Measurements from ENCODE around the gene C8G. TPM values are rescaled to one million over a fixed set of nuclear protein-coding genes. Genes with fewer than 3 reads are reported as not detected.

C8G gene
- total RNA-seq, 1 donor from 2014 or later, result 0.98 TPM

GRCh38 chr9:136926749-136927148 lies 18.3 kb upstream of the C8G start:
- peaks cover 7% of the 10 kb centered on the region for H3K4me1 Mint-ChIP-seq
- DNase-seq (ENCODE audit: low read depth, low spot score), result no peak
- no peaks in the 10 kb centered on the region for H3K9me3 Mint-ChIP-seq
- H3K4me3 Mint-ChIP-seq, result no peak overlapping the region
- peaks cover 8% of the 10 kb centered on the region for H3K36me3 Mint-ChIP-seq (ENCODE audit: low read depth)
- peak overlapping the region; percentile 80 for H3K27ac Mint-ChIP-seq (ENCODE audit: unreplicated experiment)
- H3K27me3 Mint-ChIP-seq (ENCODE audit: low read depth), result no peaks in the 10 kb centered on the region
- TF ChIP-seq CTCF (conservative IDR thresholded peaks at IDR 0.05), result no peak

GRCh38 chr9:136927343-136928271 lies 17.4 kb upstream of the C8G start:
- TF ChIP-seq CTCF (conservative IDR thresholded peaks at IDR 0.05), result no peak
- H3K27me3 Mint-ChIP-seq (ENCODE audit: low read depth), result no peaks in the 10 kb centered on the region
- no peaks in the 10 kb centered on the region for H3K9me3 Mint-ChIP-seq
- peaks cover 7% of the 10 kb centered on the region for H3K4me1 Mint-ChIP-seq
- no peak overlapping the region for H3K27ac Mint-ChIP-seq (ENCODE audit: unreplicated experiment)
- no peak overlapping the region for H3K4me3 Mint-ChIP-seq
- no peak for DNase-seq (ENCODE audit: low read depth, low spot score)
- peaks cover 12% of the 10 kb centered on the region for H3K36me3 Mint-ChIP-seq (ENCODE audit: low read depth)

GRCh38 chr9:136928591-136928990 lies 16.5 kb upstream of the C8G start:
- Mint-ChIP-seq H3K4me3 (no peak overlapping the region), H3K4me1 (peaks cover 7% of the 10 kb centered on the region), H3K27me3 (ENCODE audit: low read depth) (no peaks in the 10 kb centered on the region), H3K9me3 (peaks cover 2% of the 10 kb centered on the region), H3K27ac (ENCODE audit: unreplicated experiment) (no peak overlapping the region), H3K36me3 (ENCODE audit: low read depth) (peaks cover 17% of the 10 kb centered on the region)
- DNase-seq (ENCODE audit: low read depth, low spot score), result no peak
- TF ChIP-seq CTCF (conservative IDR thresholded peaks at IDR 0.05), result no peak

- Mint-ChIP-seq H3K4me1 (peaks cover 7% of the 10 kb centered on the region), H3K27ac (ENCODE audit: unreplicated experiment) (no peak overlapping the region), H3K27me3 (ENCODE audit: low read depth) (no peaks in the 10 kb centered on the region), H3K36me3 (ENCODE audit: low read depth) (peaks cover 23% of the 10 kb centered on the region), H3K9me3 (peaks cover 2% of the 10 kb centered on the region), H3K4me3 (no peak overlapping the region)
- no peak for DNase-seq (ENCODE audit: low read depth, low spot score)
- TF ChIP-seq CTCF (conservative IDR thresholded peaks at IDR 0.05), result no peak
These were observed 15.0 kb upstream of the C8G start for GRCh38 chr9:136930014-136930413.

GRCh38 chr9:136931611-136932130 lies 13.4 kb upstream of the C8G start:
- TF ChIP-seq CTCF (conservative IDR thresholded peaks at IDR 0.05), result no peak
- DNase-seq (ENCODE audit: low read depth, low spot score), result no peak
- Mint-ChIP-seq H3K36me3 (ENCODE audit: low read depth) (peaks cover 25% of the 10 kb centered on the region), H3K27ac (ENCODE audit: unreplicated experiment) (no peak overlapping the region), H3K9me3 (peaks cover 2% of the 10 kb centered on the region), H3K4me1 (peaks cover 7% of the 10 kb centered on the region), H3K4me3 (no peak overlapping the region), H3K27me3 (ENCODE audit: low read depth) (no peaks in the 10 kb centered on the region)
